GM18498 (cell line): ENCODE data around the gene RABL6.
"Not testable (repeated sequence)": the region's sequence is repeated elsewhere in the genome, so short reads cannot be mapped to it uniquely, and the experiment has no call there.

ENCODE experiments used
- ATAC-seq: cut with Tn5 transposase; IDR thresholded peaks from one replicate; pipeline ENCODE4 v1.9.1; 2021; ENCODE audit warnings: mild to moderate bottlenecking, moderate library complexity; ENCODE audit not compliant: unreplicated experiment

The RABL6 gene

DNA sequence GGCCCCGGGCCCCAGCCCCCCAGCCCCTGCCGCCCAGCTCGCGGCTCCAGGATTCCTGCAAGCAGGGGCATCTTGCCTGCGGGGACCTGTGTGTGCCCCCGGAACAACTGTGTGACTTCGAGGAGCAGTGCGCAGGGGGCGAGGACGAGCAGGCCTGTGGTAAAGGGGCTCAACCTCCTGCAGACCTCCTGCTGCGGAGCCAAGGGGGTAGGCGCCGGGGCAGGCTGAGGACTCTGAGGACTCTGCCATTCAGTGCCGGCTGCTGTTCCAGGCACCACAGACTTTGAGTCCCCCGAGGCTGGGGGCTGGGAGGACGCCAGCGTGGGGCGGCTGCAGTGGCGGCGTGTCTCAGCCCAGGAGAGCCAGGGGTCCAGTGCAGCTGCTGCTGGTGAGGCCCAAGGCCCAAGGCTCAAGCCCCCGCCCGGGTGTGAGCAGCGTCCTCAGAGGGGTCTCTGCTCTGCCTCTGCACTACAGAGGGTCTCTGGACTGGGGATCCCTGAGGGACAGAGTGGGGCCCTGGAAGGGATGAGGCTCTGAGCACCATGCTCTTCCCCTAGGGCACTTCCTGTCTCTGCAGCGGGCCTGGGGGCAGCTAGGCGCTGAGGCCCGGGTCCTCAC, 47.8 kb downstream of the RABL6 start:
- ATAC-seq: no peak

DNA sequence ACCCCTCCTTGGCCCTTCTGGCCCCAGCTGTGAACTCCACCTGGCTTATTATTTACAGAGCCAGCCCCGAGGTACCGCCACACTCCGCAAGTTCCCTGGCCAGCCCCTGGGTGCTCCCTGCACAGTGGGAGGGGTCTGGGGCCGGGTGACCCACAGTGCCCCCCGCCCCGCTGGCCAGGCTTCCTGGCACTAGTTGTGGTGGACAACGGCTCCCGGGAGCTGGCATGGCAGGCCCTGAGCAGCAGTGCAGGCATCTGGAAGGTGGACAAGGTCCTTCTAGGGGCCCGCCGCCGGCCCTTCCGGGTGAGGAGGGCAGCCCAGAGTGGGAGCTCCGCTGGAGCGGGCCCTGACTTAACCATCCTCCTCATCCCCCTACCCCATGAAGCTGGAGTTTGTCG, 48.3 kb downstream of the RABL6 start:
- no peak for ATAC-seq

DNA sequence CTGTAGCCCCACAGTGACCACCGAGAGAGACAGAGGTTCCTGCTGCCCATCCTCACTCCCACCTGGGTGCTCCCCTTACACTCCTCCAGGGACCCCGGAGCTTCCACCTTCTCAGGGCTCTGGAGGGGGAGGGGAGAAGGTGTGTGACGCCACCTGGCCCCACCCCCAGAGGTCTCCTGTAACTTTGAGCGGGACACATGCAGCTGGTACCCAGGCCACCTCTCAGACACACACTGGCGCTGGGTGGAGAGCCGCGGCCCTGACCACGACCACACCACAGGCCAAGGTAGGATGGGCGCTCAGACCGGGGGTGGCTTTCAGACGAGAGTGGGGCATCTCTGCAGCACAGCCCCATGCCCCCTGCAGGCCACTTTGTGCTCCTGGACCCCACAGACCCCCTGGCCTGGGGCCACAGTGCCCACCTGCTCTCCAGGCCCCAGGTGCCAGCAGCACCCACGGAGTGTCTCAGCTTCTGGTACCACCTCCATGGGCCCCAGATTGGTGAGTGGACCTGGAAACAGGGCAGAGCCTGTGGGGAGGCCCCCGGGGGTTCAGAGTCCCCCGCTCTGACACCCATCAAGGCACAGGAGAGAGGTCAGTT, 48.9 kb downstream of the RABL6 start:
- ATAC-seq: no peak

DNA sequence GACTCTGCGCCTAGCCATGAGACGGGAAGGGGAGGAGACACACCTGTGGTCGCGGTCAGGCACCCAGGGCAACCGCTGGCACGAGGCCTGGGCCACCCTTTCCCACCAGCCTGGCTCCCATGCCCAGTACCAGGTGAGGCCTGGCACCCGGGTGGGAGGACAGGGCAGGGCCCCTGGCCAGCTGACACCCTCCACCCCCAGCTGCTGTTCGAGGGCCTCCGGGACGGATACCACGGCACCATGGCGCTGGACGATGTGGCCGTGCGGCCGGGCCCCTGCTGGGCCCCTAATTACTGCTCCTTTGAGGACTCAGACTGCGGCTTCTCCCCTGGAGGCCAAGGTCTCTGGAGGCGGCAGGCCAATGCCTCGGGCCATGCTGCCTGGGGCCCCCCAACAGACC, 49.4 kb downstream of the RABL6 start:
- ATAC-seq: no peak

DNA sequence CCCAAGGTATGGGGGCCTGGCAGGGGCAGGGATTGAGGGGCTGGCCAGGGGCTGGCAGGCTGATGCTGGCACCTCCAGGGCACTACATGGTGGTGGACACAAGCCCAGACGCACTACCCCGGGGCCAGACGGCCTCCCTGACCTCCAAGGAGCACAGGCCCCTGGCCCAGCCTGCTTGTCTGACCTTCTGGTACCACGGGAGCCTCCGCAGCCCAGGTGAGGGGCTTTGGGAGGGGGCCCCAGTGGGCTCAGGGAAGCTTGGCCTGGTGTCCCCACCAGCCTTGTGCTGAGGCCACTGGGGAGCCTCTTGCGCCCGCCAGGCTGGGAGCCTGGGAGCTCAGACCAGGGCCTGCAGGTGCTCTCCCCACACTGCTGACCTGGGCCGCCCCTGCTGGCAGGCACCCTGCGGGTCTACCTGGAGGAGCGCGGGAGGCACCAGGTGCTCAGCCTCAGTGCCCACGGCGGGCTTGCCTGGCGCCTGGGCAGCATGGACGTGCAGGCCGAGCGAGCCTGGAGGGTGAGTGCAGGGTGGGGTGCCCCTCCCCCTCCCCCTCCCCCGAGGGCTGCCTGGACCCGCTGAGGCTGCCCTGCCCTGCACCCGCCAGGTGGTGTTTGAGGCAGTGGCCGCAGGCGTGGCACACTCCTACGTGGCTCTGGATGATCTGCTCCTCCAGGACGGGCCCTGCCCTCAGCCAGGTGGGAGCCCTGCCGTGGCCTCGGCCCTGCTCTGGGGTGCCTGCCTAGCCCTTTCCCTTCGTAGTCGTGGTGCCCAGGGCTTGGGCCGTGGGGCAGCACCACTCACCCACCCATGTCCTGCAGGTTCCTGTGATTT, 50.0 kb downstream of the RABL6 start:
- ATAC-seq: no peak

DNA sequence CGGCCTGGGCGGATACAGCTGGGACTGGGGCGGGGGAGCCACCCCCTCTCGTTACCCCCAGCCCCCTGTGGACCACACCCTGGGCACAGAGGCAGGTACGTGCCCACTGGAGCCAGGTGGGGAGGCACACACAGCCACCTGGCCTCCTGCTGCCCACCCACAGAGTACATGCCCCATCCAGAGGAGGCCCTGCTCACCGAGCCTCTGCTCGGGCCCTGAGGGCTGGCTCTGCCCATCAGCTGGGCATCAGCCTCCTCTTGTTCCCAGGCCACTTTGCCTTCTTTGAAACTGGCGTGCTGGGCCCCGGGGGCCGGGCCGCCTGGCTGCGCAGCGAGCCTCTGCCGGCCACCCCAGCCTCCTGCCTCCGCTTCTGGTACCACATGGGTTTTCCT, 50.7 kb downstream of the RABL6 start:
- ATAC-seq: no peak

DNA sequence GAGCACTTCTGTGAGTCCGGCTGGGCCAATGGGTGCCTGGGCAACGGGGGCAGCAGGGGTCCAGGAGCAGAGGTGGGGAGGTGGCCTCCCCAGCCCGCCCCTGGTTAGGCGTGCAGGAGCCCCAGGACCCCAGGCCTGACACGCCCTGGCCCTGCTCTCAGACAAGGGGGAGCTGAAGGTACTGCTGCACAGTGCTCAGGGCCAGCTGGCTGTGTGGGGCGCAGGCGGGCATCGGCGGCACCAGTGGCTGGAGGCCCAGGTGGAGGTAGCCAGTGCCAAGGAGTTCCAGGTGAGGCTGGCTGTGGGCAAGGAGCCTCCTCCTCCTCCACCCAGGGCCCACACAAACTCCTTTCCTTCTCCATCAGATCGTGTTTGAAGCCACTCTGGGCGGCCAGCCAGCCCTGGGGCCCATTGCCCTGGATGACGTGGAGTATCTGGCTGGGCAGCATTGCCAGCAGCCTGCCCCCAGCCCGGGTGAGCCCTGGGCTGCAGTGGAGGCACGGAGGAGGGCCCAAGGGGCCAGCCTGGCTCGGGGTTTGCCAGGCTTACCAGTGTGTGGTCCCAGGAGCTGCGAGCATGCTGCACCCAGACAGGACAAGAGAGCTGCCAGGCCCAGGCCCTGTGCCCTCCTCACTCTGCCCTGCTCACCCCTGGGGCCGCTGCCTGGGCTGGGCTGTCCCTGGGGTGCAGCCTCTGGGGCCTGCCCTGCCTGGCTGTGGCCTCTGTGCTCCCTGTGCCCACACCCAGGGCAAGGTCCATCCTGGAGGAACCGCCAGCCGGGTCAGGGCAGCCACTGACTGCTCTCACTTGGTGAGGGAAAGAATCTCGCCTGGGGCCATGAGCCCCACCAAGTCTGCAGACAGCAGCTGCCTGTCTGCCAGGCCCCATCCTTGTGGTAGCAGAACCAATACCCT, 51.4 kb downstream of the RABL6 start:
- no peak for ATAC-seq

DNA sequence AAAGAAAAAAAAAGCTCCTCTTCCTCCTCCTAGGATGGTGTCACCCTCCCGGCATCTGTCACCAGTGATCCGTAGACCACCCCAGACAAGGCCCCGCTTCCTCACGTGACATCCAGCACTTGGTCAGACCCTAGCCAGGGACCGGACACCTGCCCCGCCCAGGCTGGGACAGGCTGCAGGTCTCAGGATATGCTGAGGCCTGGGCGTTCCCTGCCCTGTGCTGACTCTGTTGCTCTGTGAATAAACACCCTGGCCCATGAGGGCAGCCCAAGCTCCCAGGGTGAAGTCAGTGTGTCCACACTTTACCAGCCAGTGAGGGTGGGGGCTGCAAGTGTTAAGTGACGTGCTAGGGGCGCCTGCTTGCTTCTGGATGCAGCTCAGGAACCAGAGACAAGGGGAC, 52.8 kb downstream of the RABL6 start:
- ATAC-seq: no peak

DNA sequence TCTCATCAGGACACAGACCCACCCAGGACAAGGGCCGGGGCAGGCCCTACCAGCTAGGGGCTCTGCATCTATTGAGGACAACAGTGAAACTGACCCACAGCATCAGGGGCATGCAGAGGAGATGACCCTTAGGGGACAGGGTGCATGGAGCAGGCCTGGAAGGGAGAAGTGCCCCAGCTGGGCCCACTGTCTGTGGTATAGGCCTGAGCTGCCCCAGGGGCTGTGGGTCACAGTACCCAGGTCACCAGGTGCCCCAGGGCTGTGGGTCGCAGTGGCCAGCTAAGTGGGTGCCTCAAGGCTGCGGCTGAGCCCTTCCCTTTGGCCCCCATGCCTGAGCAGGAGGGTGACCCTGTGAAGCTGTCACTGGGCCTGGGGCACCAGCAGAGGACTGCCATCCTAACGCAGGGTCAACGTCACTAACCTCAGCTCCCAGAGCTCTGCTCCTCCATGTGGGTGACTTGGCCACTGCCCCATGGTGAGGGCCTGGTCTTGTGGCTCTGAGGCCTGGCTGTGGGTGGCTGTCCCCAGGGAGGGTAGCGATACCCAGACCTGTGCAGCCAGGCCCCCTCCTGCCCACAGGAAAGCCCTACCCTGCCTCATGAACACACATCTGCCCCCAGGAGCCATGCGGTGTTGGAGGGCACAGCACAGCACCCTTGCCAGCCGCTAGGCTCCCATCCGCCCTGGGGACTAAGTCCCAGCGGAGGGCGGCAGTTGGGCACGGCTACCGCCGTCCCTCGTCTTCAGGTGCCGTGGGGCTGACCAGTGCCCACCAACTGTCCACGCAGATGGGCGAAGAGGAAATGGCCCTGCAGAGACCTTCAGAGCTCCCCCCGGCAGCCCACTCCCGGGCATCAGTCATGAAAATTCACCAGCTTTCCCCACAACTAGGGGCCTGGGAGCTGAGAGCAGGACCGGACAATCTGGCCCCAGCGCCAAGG, 53.5 kb downstream of the RABL6 start:
- no peak for ATAC-seq

DNA sequence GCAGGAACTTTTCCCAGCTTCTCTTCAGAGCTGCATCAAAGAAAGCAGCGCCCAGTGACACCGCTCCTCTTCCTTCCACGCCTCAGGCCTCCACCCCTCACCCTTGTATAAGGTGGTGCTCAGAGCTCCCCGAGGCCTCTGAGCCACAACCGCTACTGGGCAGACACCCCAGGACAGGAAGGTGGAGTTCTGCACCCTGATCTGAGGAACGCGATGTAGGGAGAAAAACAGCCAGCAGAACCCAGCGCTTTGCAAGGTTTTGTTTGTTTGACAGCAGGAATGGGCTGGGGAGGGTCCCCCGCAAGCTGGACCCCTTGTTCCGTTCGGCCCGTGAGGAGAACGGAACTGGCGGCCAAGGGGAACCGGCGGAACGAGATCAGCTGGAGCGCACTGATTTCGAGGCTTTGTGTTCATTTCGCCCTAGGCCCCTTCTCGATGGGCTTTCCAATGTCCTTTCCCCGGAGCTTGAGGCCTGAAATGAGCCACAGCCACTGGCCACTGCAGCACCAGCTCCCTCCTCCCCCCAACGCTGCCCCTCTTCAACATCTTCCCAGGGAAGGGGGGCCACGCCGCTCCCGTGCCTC, 54.2 kb downstream of the RABL6 start:
- no peak for ATAC-seq

DNA sequence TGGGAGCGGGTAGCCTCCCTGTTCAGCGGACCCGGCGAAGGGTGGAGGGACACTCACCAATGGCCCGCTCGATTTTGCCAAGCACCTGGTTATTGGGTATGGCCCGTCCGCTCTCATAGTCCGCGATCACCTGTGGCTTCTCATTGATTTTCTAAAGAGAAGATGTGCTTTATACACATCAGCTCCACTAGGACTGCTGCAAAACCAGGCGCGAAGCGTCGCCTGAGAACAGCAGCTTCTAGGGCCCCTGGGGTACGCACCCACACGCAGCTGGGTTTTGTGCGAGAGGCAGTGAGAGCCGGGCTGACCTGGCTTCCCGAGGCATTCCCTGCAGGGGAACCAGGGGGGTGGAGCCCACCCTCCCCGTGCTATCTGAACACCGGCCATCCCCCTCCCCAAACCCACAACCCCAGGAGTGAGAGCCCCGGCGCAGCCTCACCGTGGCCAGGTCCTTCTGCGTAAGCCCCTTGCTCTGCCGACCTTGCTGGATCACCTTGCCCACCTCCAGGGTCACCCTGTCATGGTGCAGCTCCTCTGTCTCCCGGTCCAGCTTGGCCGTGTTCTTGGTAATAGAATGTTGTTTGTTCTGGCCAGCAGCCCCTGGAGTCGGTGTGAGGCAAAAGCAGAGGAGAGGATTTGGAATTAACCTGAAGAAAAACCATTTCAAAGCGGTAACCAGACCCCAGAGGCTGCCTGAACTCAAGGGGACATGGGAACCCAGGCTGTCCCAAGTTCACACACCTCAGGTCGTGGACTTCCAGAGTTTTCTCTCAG, 55.3 kb downstream of the RABL6 start:
- ATAC-seq: no peak

DNA sequence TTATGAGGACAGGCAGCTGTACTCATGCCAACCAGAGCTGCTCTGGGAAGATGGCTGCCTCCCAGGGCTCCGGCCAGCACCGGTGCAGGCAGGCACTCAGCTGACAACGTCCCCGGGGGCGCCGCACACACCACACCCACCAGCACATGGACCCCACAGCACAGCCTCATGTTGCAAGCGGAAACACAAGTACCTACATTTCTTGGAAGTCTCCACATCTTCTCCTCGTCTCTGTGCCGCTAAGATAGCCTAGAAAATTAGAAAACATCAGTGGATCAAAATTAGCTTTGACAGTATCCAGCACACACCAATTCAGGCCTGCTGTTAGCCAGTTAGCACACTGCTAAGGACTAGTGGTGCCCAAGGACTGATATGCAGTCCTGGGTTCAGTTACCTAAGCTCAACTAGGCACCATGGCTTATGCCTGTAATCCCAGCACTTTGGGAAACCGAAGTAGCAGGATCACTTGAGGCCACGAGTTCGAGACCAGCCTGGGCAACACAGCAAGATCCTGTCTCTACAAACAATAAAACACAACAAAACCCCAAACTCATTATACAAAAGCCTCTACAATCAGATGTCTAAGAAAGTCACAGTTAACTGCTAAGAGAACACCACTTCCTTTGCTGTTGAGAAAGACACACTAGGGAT, 56.0 kb downstream of the RABL6 start:
- ATAC-seq: no peak

DNA sequence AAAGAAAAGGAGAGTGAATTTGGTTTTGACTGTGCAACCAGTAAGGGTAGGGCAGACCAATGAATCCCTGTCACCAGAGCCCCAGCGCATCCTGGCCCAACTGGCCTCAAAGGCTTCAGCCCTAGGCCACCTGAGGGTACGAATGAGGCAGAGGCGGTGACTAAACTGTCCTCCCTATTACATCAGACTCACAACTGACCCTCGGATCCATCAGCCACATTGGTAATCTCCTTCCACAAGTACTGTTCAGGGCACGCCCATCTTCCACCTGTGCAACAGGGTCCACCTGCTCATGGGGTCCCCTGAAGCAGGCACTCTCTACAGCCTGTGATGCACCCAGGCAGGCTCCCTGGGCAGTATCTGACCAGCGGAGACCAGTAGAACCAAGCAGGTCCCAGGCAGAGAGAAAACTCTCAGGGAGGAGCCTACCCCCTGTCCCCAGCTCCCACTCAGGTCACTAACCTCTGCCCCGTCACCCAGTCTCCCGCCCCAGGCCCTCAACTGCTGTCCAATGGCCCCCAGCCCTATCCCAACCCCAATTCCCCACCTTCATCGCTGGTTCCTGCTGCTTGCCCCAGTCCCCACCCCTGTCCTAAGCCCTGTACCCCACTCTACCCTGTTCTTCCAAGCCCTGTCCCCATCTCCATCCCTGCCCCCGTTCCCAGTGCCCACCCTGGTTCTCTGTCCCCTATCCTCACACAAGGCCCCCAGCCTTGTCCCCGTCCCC, 57.5 kb downstream of the RABL6 start:
- ATAC-seq: no peak

DNA sequence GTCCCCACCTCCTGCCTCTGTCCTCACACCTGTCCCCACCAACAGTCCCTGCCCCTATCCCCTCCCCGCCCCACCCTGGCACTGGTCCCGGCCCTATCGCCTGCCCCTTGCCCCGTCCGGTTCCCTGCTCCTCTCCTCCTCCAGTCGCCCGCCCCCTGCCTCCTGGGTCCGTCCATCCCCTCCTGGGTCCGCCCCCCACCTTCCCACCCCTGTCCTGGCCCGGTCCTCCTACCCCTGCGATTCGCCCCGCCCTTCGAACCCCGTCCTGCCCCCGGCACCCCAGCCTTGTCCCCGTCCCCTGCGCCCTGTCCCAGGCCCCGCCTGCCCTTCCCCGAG, 58.0 kb downstream of the RABL6 start:
- peak; percentile 28 for ATAC-seq

DNA sequence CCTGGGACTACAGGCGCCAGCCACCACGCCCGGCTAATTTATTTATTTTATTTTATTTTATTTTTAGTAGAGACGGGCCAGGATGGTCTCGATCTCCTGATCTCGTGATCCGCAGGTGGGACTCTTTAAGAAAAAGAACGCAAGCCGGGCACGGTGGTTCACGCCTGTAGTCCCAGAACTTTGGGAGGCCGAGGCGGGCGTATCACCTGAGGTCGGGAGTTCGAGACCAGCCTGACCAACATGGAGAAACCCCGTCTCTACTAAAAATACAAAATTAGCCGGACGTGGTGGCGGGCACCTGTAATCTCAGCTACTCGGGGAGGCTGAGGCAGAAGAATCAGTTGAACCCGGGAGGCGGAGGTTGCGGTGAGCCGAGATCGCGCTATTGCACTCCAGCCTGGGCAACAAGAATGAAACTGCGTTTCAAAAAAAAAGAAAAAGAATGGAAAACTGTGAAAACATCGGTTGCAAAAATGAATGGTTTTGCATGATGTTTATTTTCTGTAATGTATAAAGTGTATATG, 59.2 kb downstream of the RABL6 start:
- not testable (repeated sequence) for ATAC-seq

DNA sequence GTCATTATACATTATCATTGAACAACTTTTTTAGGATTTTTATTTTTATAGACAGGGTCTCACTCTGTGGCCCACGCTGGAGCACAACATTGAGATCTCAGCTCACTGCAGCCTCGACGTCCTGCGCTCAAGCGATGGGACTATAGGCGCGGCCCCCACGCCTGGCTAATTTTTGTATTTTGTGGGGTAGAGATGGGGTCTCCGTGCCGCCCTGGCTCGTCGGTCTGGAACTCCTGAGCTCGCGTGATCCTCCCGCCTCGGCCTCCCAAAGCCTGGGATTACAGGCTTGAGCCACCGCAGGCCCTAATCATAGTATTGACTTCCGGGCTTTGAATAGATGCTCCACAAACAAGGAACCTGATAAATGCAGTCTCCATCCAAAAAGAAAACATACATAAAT, 59.7 kb downstream of the RABL6 start:
- no peak for ATAC-seq

DNA sequence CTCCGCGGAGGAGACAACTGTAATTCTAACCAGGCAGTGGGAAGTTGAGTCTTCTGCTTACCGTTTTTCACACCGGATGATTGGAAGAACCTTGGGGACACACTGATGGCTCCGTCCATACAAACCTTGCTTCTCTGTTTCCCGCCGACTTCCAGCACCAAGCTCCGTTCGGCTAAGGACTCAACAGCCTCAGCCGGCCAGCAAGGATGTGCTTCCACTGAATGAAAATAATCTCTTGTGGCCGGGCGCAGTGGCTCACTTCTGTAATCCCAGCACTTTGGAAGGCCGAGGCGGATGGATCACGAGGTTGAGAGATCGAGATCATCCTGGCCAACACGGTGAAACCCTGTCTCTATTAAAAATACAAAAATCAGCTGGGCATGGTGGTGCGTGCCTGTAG, 60.2 kb downstream of the RABL6 start:
- no peak for ATAC-seq

DNA sequence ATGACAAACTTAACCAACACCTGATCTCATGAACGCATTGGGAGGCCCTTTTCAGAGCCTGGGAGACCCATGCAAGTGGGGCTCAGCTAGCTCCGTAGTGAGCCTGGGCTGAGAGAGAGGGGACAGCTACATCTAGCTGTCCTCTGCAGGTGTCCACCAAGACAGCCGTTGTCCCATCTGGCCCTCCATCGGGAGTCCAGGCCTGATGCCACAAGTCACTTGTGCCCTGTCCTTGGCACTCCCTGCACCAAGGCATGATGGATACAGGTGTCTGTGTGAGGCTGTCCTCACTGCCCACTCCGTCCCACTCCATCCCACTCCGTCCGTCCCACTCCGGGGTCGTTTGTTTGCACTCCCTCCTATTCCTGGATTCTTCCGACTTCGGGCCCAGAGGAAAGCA, 60.9 kb downstream of the RABL6 start:
- no peak for ATAC-seq
